Type B pancreatic cell (in vitro differentiated cells): ENCODE measurements around the gene ZNF292. TPM values are rescaled to one million over a fixed set of nuclear protein-coding genes. Genes with fewer than 3 reads are reported as not detected.

Source experiments
- DNase-seq: peaks from one replicate; pipeline ENCODE4 v3.0.0; 2021; ENCODE audit warnings: mixed read lengths; ENCODE audit not compliant: unreplicated experiment; ENCODE audit errors: extremely low spot score
- H3K27ac Mint-ChIP-seq: 2 replicates; pipeline ENCODE4 v1.8.0; 2021; ENCODE audit warnings: mild to moderate bottlenecking, mixed read lengths
- H3K27me3 Mint-ChIP-seq: 2 replicates; pipeline ENCODE4 v1.8.0; 2021; ENCODE audit warnings: mixed read lengths
- H3K36me3 Mint-ChIP-seq: 2 replicates; pipeline ENCODE4 v1.8.0; 2021; ENCODE audit warnings: mixed read lengths
- H3K4me1 Mint-ChIP-seq: one replicate; pipeline ENCODE4 v1.8.0; 2021; ENCODE audit warnings: mixed read lengths; ENCODE audit not compliant: unreplicated experiment
- H3K4me3 Mint-ChIP-seq: 2 replicates; pipeline ENCODE4 v1.8.0; 2021; ENCODE audit warnings: mild to moderate bottlenecking, mixed read lengths
- H3K9me3 Mint-ChIP-seq: 2 replicates; pipeline ENCODE4 v1.8.0; 2021; ENCODE audit warnings: mixed read lengths
- CTCF ChIP-seq: fragments of 200-600 bp; sonication (generic); conservative IDR thresholded peaks from 2 replicates; pipeline ENCODE4 v1.5.0; 2021; ENCODE audit warnings: antibody characterized with exemption, mild to moderate bottlenecking
- long read RNA-seq: library from polyadenylated mRNA; unstranded; transcript quantifications from one replicate; pipeline ENCODE4 v2.0.0, GENCODE V29; 2020
- total RNA-seq: library from RNA; stranded (reverse); gene quantifications from 2 replicates; pipeline ENCODE4 v1.2.1, GENCODE V29; 2021; ENCODE audit warnings: low replicate concordance

Gene ZNF292
- 40.2 and 61.1 TPM in 2 replicates for total RNA-seq
- long read RNA-seq, full-length matches to known transcripts: 17 of 32 reads
- long read RNA-seq, partial matches to known transcripts: 2 of 32 reads
- long read RNA-seq, other reads (novel, unspliced or antisense): 13 of 32 reads

GRCh38 chr6:87154993-87155841 lies at the start of gene ZNF292:
TSS of gene ZNF292 (plus strand) at chr6:87155565. CDS start at chr6:87155592, 27 bp downstream.
- peak within 1 kb of the TSS; percentile 99 for H3K4me3 Mint-ChIP-seq
- DNase-seq: peak; percentile 97
- TF ChIP-seq CTCF: peak; percentile 13
- H3K9me3 Mint-ChIP-seq: no peaks in the 10 kb centered on the region
- H3K36me3 Mint-ChIP-seq: no peaks in the 10 kb centered on the region
- H3K4me1 Mint-ChIP-seq: peaks cover 32% of the 10 kb centered on the region
- peak within 1 kb of the TSS; percentile 98 for H3K27ac Mint-ChIP-seq
- peaks cover 3% of the 10 kb centered on the region for H3K27me3 Mint-ChIP-seq

GRCh38 chr6:87105823-87106222 lies 49.5 kb upstream of the ZNF292 start:
- Mint-ChIP-seq H3K4me3 (no peak overlapping the region), H3K27ac (no peak overlapping the region), H3K4me1 (no peaks in the 10 kb centered on the region), H3K27me3 (no peaks in the 10 kb centered on the region), H3K9me3 (no peaks in the 10 kb centered on the region), H3K36me3 (no peaks in the 10 kb centered on the region)
- no peak for TF ChIP-seq CTCF
- no peak for DNase-seq

GRCh38 chr6:87110636-87111035 lies 44.7 kb upstream of the ZNF292 start:
- H3K4me1 Mint-ChIP-seq: no peaks in the 10 kb centered on the region
- H3K27me3 Mint-ChIP-seq: no peaks in the 10 kb centered on the region
- H3K36me3 Mint-ChIP-seq: no peaks in the 10 kb centered on the region
- DNase-seq: no peak
- no peaks in the 10 kb centered on the region for H3K9me3 Mint-ChIP-seq
- no peak for TF ChIP-seq CTCF
- no peak overlapping the region for H3K27ac Mint-ChIP-seq
- no peak overlapping the region for H3K4me3 Mint-ChIP-seq

GRCh38 chr6:87115402-87116135 lies 39.8 kb upstream of the ZNF292 start:
- H3K27ac Mint-ChIP-seq: no peak overlapping the region
- DNase-seq: no peak
- H3K4me3 Mint-ChIP-seq: no peak overlapping the region
- H3K4me1 Mint-ChIP-seq: no peaks in the 10 kb centered on the region
- no peak for TF ChIP-seq CTCF
- H3K36me3 Mint-ChIP-seq: no peaks in the 10 kb centered on the region
- H3K27me3 Mint-ChIP-seq: no peaks in the 10 kb centered on the region
- peaks cover 2% of the 10 kb centered on the region for H3K9me3 Mint-ChIP-seq

GRCh38 chr6:87116922-87117321 lies 38.4 kb upstream of the ZNF292 start:
- TF ChIP-seq CTCF: no peak
- DNase-seq: no peak
- Mint-ChIP-seq H3K9me3 (peaks cover 7% of the 10 kb centered on the region), H3K36me3 (no peaks in the 10 kb centered on the region), H3K4me1 (no peaks in the 10 kb centered on the region), H3K4me3 (no peak overlapping the region), H3K27ac (no peak overlapping the region), H3K27me3 (peaks cover 4% of the 10 kb centered on the region)
